ENCODE results near the gene OR4C11. TPM values are rescaled to one million over a fixed set of nuclear protein-coding genes. Genes with fewer than 3 reads are reported as not detected.

OR4C11 gene
- total RNA-seq, result not detected
- polyA plus RNA-seq, result not detected
- long read RNA-seq, donor 1, result 0 reads
- long read RNA-seq, donor 2, result 0 reads
- long read RNA-seq, donor 3, result 0 reads

- WGBS, 3 donors, result 29 to 55% (median 49%) methylated on average over 2 of the region's 2 CpGs
- intact Hi-C loops (cut with DNase I), result no loop called here
- no peaks in the 10 kb centered on the region for H3K27me3 ChIP-seq
These were observed at the start of gene OR4C11 for GRCh38 chr11:55607545-55607944. TSS of gene OR4C11 (minus strand) at chr11:55607645. CDS start at chr11:55604373, 3,272 bp downstream.

GRCh38 chr11:55655096-55655495 is 47.7 kb upstream of the OR4C11 start:
- no peak overlapping the region for H3K27ac ChIP-seq
- H3K4me3 ChIP-seq, result no peak overlapping the region
- no peak for DNase-seq
- intact Hi-C loops (cut with DNase I), result no loop called here
- H3K9me3 ChIP-seq, result no peaks in the 10 kb centered on the region
- no peaks in the 10 kb centered on the region for H3K36me3 ChIP-seq
- H3K27me3 ChIP-seq, result no peaks in the 10 kb centered on the region
- no peaks in the 10 kb centered on the region for H3K4me1 ChIP-seq (ENCODE audit: insufficient read depth)
- TF ChIP-seq EP300 (IDR thresholded peaks at IDR 0.05) (no peak), CTCF (IDR thresholded peaks at IDR 0.05) (no peak), POLR2A (IDR thresholded peaks at IDR 0.05) (no peak)

More at GRCh38 chr11:55607545-55607944, at the start of gene OR4C11:
- TF ChIP-seq POLR2A (IDR thresholded peaks at IDR 0.05), result no peak
- TF ChIP-seq CTCF (IDR thresholded peaks at IDR 0.05), result no peak
- no peak for TF ChIP-seq EP300 (IDR thresholded peaks at IDR 0.05)
- Histone ChIP-seq H3K9me3 (no peaks in the 10 kb centered on the region), H3K27ac (no peak within 1 kb of the TSS), H3K4me3 (no peak within 1 kb of the TSS), H3K36me3 (no peaks in the 10 kb centered on the region), H3K4me1 (ENCODE audit: insufficient read depth) (no peaks in the 10 kb centered on the region)
- no peak for DNase-seq

- H3K4me3 ChIP-seq, result no peak overlapping the region
- H3K36me3 ChIP-seq, result no peaks in the 10 kb centered on the region
- 39 to 64% (median 48%) methylated on average over 1 of the region's 1 CpG for WGBS, 3 donors
- H3K27ac ChIP-seq, result no peak overlapping the region
- no peak for TF ChIP-seq EP300 (IDR thresholded peaks at IDR 0.05)
- no peak for TF ChIP-seq POLR2A (IDR thresholded peaks at IDR 0.05)
- TF ChIP-seq CTCF (IDR thresholded peaks at IDR 0.05), result no peak
- H3K9me3 ChIP-seq, result no peaks in the 10 kb centered on the region
- no peak for DNase-seq
- intact Hi-C loops (cut with DNase I), result no loop called here
- H3K4me1 ChIP-seq (ENCODE audit: insufficient read depth), result no peaks in the 10 kb centered on the region
- no peaks in the 10 kb centered on the region for H3K27me3 ChIP-seq
These were observed 45.1 kb upstream of the OR4C11 start for GRCh38 chr11:55652560-55652959.

- Histone ChIP-seq H3K27me3 (no peaks in the 10 kb centered on the region), H3K27ac (no peak within 1 kb of the TSS), H3K36me3 (no peaks in the 10 kb centered on the region), H3K4me3 (no peak within 1 kb of the TSS), H3K4me1 (ENCODE audit: insufficient read depth) (no peaks in the 10 kb centered on the region), H3K9me3 (no peaks in the 10 kb centered on the region)
- intact Hi-C loops (cut with DNase I), result no loop called here
- 60 to 68% (median 66%) methylated on average over 2 of the region's 2 CpGs for WGBS, 3 donors
- DNase-seq, result no peak
- TF ChIP-seq CTCF (IDR thresholded peaks at IDR 0.05) (no peak), POLR2A (IDR thresholded peaks at IDR 0.05) (no peak), EP300 (IDR thresholded peaks at IDR 0.05) (no peak)
These were observed 40.6 kb upstream of the OR4C11 start, which contains the start of gene OR4S2 for GRCh38 chr11:55648027-55648426. TSS of gene OR4S2 (plus strand) at chr11:55648327. CDS start at chr11:55650904, 2,577 bp downstream.

Data from ovary (tissue), 10 donors.